HG03457 (cell line): ENCODE measurements around the gene ACADVL.

Source experiments
- ATAC-seq: cut with Tn5 transposase; IDR thresholded peaks from one replicate; pipeline ENCODE4 v1.9.1; 2021; ENCODE audit warnings: moderate number of reproducible peaks; ENCODE audit not compliant: unreplicated experiment

Gene ACADVL

DNA sequence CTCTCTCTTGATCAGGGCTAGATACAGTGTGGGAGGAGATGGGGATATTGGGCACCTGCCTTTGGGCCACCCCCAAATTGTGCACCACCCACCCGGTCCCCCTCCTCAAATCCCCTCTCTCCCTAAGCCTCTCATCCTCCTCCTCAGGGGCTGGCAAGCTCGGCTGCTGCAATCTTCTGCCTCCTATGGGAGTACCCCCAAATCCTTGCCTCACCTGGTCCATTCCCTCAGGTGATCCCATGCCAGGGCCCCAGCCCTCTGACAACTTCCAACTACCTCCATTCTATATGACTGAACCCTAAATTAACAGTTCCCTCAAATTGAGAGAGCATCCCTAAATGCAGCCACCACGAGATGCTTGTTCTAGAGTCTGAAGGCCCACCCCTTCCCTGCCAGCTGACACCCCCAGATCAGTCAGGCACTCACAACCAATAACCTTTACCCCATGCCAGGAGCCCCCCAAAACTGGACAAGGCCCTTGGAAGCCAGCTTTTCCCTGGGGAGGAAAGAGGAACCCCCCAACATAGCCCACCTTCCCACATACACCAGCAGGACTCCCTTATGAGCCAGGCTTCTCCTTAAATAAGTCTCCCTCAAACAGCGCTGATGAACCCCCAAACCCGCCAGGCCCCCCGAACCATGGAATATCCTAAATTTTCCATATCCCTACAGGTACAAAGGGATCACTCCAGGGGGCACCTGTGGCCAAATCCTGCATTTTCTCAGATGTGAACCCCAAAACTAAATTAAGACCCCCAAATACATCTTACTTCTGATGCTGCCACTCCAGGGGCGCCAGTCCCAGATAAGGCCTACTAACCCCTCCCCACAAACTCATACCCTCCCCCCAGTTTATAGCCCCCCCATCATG lies 3.3 kb upstream of the ACADVL start:
- ATAC-seq = no peak

- no peak for ATAC-seq
Measured at GRCh38 chr17:7217113-7217987, 2.4 kb upstream of the ACADVL start.

GRCh38 chr17:7218166-7218565 lies 1.6 kb upstream of the ACADVL start:
- no peak for ATAC-seq

DNA sequence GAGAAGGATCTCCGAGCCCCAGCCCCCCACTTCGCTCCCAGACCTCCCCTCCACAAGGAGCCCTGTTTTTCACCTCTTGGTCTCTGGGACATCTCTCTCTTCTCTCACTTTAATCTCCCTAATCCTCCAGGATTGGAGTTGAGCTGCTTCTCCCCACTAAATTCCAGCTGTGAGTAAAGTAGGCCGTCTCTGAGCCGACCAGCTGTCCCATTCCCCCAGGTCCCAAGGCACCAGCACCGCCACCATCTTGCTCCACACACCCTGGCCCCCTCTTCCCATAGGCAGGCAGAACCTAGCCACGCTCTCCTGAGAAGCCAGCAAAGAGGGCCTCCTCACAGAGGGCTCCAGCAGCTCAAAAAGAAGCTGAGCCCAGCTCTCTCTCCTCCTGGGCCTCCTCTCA lies 980 bp upstream of the ACADVL start:
- no peak for ATAC-seq

GRCh38 chr17:7219229-7219811 lies 418 bp upstream of the ACADVL start:
- no peak for ATAC-seq

- no peak for ATAC-seq
Measured at GRCh38 chr17:7220593-7221277, 997 bp downstream of the ACADVL start.

DNA sequence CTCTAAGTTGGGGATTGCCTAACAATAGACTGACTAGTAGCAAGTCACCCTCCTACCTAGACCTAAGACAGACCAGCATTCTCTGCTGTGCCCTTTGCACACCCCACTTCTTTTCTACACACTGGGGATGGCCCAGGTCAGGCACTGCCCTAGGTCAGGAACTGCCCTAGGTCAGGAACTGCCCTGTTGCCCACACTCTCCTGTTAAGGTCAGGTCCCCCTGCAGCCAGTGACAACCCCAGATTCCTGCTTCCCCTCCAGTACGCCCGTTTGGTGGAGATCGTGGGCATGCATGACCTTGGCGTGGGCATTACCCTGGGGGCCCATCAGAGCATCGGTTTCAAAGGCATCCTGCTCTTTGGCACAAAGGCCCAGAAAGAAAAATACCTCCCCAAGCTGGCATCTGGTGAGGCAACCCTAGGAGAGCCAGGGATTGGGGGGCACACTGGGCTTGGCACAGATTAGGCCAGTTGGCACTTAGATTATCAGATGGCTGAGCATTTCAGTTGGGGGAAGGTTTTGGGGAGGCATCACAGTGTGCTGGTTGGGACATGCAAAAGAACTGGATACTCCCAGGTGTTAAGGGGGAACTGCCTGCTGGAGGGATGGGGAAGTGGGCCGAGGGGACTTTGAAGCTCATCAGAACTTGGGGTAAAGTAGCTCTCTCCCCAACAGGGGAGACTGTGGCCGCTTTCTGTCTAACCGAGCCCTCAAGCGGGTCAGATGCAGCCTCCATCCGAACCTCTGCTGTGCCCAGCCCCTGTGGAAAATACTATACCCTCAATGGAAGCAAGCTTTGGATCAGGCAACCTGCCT lies 1.7 kb downstream of the ACADVL start:
- ATAC-seq = no peak

DNA sequence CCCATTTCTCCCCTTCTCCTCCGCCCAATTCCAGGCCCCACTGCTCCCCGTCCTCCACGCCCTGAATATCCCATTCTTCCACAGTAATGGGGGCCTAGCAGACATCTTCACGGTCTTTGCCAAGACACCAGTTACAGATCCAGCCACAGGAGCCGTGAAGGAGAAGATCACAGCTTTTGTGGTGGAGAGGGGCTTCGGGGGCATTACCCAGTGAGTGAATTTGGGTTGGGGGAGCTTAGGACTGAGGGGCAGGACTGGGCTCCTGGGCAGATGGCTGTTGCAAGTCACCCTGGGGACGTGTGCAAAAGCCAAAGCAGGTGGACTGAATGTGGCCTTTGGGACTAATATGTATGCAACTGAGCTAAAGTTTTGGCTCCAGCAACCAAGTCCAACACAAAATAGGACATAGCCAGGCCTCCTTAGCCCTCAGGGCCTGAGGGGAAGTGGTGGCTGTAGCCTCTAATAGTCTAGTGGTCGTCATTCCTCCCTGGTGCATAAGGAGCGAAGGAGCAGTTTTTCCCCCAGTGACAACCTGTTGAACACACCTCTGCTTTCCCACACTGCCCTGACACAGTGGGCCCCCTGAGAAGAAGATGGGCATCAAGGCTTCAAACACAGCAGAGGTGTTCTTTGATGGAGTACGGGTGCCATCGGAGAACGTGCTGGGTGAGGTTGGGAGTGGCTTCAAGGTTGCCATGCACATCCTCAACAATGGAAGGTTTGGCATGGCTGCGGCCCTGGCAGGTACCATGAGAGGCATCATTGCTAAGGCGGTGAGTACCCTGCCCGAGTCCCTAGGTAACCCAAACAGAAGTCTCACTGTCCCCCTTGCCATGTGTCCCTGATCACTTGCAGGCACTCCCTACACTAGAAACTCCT lies 2.6 kb downstream of the ACADVL start:
- ATAC-seq = no peak

GRCh38 chr17:7222972-7223292 lies 3.2 kb downstream of the ACADVL start:
- ATAC-seq = no peak

DNA sequence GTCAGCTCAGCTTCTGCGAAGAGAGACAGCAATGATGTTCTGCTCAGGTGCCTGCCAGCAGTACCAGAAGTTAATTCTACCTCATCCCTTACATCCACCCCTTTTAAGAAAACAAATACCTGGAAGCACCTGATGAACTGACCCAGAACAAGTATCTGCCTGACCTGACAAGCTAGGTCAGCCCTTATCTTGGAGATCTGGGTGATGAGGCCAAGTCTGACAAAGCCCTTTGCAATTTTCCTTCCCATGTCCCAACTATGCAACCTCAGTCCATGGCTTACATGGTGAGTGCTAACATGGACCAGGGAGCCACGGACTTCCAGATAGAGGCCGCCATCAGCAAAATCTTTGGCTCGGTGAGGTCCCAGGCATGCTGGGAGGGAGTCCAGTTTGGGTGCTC lies 3.6 kb downstream of the ACADVL start:
- no peak for ATAC-seq

DNA sequence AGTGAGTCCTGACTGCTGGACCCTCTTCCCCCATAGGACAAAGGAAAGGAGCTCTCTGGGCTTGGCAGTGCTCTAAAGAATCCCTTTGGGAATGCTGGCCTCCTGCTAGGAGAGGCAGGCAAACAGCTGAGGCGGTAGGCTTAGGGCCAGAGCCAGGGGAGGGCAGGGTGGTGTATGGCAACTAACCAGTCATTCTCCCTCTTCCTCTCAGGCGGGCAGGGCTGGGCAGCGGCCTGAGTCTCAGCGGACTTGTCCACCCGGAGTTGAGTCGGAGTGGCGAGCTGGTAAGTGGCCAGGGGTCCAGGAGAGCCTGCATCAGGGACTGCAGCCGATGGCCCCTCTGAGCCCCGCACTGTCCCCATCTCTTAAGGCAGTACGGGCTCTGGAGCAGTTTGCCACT lies 4.4 kb downstream of the ACADVL start:
- no peak for ATAC-seq

- no peak for ATAC-seq
Measured at GRCh38 chr17:7224661-7225111, 4.9 kb downstream of the ACADVL start.

DNA sequence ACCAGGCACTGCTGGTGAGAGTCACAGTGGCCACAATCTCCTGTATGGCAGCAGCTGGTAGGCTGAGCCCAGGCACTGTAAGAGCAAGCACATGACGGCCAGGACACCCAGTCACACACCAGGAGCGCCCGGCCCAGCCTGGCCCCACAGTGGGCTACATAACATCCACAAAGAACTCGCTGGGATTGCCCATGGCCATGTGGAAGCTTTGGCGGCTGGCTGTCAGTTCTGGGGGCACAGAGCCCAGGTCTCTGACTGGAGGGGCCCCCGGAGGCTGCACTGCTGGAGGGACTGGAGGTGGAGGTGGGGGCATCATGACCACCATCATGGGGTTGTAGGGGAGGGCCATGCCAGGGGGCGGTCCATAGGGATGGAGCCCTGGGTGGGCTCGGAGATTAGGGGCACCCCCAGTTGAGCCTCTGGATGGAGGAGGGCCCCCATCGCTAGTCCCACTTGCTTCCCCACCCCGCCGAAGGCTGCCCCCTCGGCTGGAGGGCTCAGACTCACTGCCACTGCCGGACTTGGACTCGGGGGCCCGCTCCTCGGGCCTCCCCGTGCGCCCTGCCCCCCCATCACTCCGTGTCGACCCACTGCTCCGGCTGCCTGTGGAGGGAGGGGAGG lies 6.1 kb downstream of the ACADVL start:
- no peak for ATAC-seq

GRCh38 chr17:7226721-7227710 lies 7.3 kb downstream of the ACADVL start:
- ATAC-seq = no peak

- no peak for ATAC-seq
Measured at GRCh38 chr17:7228920-7229319, 9.2 kb downstream of the ACADVL start.

DNA sequence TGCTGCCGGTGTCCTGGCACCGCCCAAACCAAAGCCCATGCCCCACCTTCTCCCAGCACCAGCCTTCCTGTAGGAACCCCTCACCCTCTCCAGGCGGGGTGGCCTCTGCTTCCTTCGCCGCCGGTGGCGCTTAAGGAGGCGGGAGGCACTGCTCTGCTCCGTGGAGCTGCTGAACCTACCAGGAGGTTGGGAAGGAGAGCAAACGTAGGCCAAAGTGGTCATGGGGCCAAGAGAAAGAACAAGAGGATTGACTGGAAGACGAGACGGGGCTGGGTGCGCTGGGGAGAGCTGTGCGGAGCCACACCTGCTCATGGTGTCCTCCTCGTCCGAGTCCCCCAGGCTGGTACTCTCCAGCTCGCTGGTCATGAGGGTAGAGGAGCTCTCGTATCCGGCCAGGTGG lies 9.8 kb downstream of the ACADVL start:
- no peak for ATAC-seq

GRCh38 chr17:7232114-7232513 lies 12.4 kb downstream of the ACADVL start:
- ATAC-seq = no peak

DNA sequence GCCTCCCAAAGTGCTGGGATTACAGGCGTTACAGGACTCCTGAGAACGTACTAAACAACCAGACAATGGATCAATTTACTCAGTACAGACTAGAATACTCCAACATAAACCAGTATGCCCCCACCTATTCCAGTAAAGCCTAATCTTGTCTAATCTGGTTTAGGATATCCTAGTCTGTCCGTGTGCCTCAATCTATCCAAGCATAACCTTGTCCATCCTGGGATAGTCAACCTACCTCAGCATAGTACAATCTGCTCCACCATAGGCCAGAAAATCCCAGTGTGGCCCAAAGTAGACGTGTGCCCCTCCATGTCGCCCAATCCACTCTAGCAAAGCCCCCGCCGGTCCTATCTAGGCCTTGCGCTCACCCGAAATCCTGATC lies 14.0 kb downstream of the ACADVL start:
- no peak for ATAC-seq
